IMR-90 (cell line): ENCODE results near the gene WDFY2. TPM values are rescaled to one million over a fixed set of nuclear protein-coding genes. Genes with fewer than 3 reads are reported as not detected.

Experiments
- ATAC-seq: fragments of 200-7000 bp; cut with Tn5 transposase; 2 replicates; pipeline ENCODE4 v1.9.1; 2020; ENCODE audit warnings: low read depth, mild to moderate bottlenecking, moderate library complexity
- BruUV-seq: library from RNA; stranded (reverse); fragments of 400-500 nt; replicated peaks from 2 replicates; lab custom pipeline; 2021; lab: Mats Ljungman, UMichigan
- CTCF ChIA-PET: fragments of 300-600 bp; formaldehyde crosslinking; extraction: SDS; loops from one replicate; lab custom pipeline; 2021; ENCODE audit warnings: antibody characterized with exemption; lab: Yijun Ruan, JAX
- POLR2A ChIA-PET: fragments of 300-600 bp; sonication (Branson Sonifier 250); formaldehyde crosslinking; loops from one replicate; lab custom pipeline; 2022; ENCODE audit warnings: antibody characterized with exemption; ENCODE audit not compliant: unreplicated experiment; lab: Charles Lee
- DNase-seq: peaks from one replicate; pipeline ENCODE4 v3.0.0; 2013
- H2AFZ ChIP-seq: replicated peaks from 2 replicates; pipeline ENCODE3; 2013; ENCODE audit warnings: low read length, mild to moderate bottlenecking; ENCODE audit not compliant: poor library complexity
- H2AK5ac ChIP-seq: 2 replicates; pipeline ENCODE4 v1.6.1; 2013; ENCODE audit warnings: low read depth, low read length, inconsistent platforms
- H2AK9ac ChIP-seq: replicated peaks from 2 replicates; pipeline ENCODE3; 2013; ENCODE audit warnings: mild to moderate bottlenecking, low read depth, low read length, moderate library complexity; ENCODE audit not compliant: poor library complexity
- H2BK120ac ChIP-seq: 2 replicates; pipeline ENCODE4 v1.6.1; 2013; ENCODE audit warnings: low read depth, low read length, inconsistent platforms
- H2BK15ac ChIP-seq: 3 replicates; pipeline ENCODE4 v1.6.1; 2013; ENCODE audit warnings: low read depth, low read length, inconsistent platforms
- H2BK20ac ChIP-seq: 2 replicates; pipeline ENCODE4 v1.6.1; 2013; ENCODE audit warnings: low read depth, mild to moderate bottlenecking, inconsistent platforms, low read length, moderate library complexity
- H2BK5ac ChIP-seq: 2 replicates; pipeline ENCODE4 v1.6.1; 2013; ENCODE audit warnings: mild to moderate bottlenecking, low read depth, low read length, inconsistent platforms; ENCODE audit not compliant: poor library complexity, severe bottlenecking
- H3K14ac ChIP-seq: replicated peaks from 2 replicates; pipeline ENCODE4 v1.6.1; 2013; ENCODE audit warnings: low read depth, low read length, inconsistent platforms
- H3K18ac ChIP-seq: 2 replicates; pipeline ENCODE4 v1.6.1; 2013; ENCODE audit warnings: low read depth, low read length, control low read depth
- H3K23ac ChIP-seq: 2 replicates; pipeline ENCODE4 v1.6.1; 2013; ENCODE audit warnings: low read depth, low read length, inconsistent platforms
- H3K27ac ChIP-seq: 2 replicates; pipeline ENCODE4 v1.5.1; 2013; ENCODE audit warnings: mild to moderate bottlenecking, control low read depth, low read length; ENCODE audit not compliant: insufficient read depth
- H3K27me3 ChIP-seq: 2 replicates; pipeline ENCODE4 v1.6.1; 2013; ENCODE audit warnings: low read length; ENCODE audit not compliant: control insufficient read depth, insufficient read depth
- H3K36me3 ChIP-seq: 2 replicates; pipeline ENCODE4 v1.6.1; 2013; ENCODE audit warnings: low read length, mixed read lengths; ENCODE audit not compliant: control insufficient read depth, insufficient read depth
- H3K4ac ChIP-seq: 2 replicates; pipeline ENCODE4 v1.6.1; 2013; ENCODE audit warnings: low read depth, low read length, inconsistent platforms
- H3K4me1 ChIP-seq: 2 replicates; pipeline ENCODE4 v1.6.1; 2013; ENCODE audit warnings: low read length, mixed read lengths; ENCODE audit not compliant: control insufficient read depth, insufficient read depth
- H3K4me2 ChIP-seq: 2 replicates; pipeline ENCODE4 v1.6.1; 2013; ENCODE audit warnings: low read depth, mild to moderate bottlenecking, control low read depth, low read length, moderate library complexity
- H3K4me3 ChIP-seq: 2 replicates; pipeline ENCODE4 v1.5.1; 2013; ENCODE audit warnings: low read depth, mild to moderate bottlenecking, control low read depth, low read length, moderate library complexity; ENCODE audit not compliant: insufficient read depth
- H3K56ac ChIP-seq: 2 replicates; pipeline ENCODE4 v1.6.1; 2013; ENCODE audit warnings: low read length, inconsistent platforms; ENCODE audit not compliant: insufficient read depth; ENCODE audit errors: extremely low read depth
- H3K79me1 ChIP-seq, 2 experiments: 2 replicates each; pipeline ENCODE4 v1.6.1; 2013; ENCODE audit warnings: low read length in 2 of 2, inconsistent platforms in 1 of 2, low read depth in 1 of 2
- H3K9ac ChIP-seq: 2 replicates; pipeline ENCODE4 v1.6.1; 2013; ENCODE audit warnings: low read depth, low read length, control low read depth
- H3K9me1 ChIP-seq: 2 replicates; pipeline ENCODE4 v1.6.1; 2013; ENCODE audit warnings: low read length, inconsistent platforms; ENCODE audit not compliant: insufficient read depth
- H3K9me3 ChIP-seq: 2 replicates; pipeline ENCODE4 v1.6.1; 2013; ENCODE audit warnings: low read length; ENCODE audit not compliant: control insufficient read depth, insufficient read depth
- H4K20me1 ChIP-seq: 2 replicates; pipeline ENCODE4 v1.6.1; 2013; ENCODE audit warnings: low read length, inconsistent platforms; ENCODE audit not compliant: insufficient read depth
- H4K5ac ChIP-seq: 2 replicates; pipeline ENCODE4 v1.6.1; 2013; ENCODE audit warnings: mild to moderate bottlenecking, low read depth, low read length, control low read depth
- H4K8ac ChIP-seq, 2 experiments: 2 replicates each; pipeline ENCODE4 v1.6.1; 2013; ENCODE audit warnings: low read depth in 2 of 2, low read length in 2 of 2, control low read depth in 1 of 2, inconsistent platforms in 1 of 2
- H4K91ac ChIP-seq: 2 replicates; pipeline ENCODE4 v1.6.1; 2013; ENCODE audit warnings: low read depth, low read length, inconsistent platforms; ENCODE audit not compliant: insufficient read depth
- BHLHE40 ChIP-seq: fragments of 150-350 bp; IDR thresholded peaks from 2 replicates; pipeline ENCODE4 v1.6.1; 2016; ENCODE audit warnings: mild to moderate bottlenecking, low read depth, low read length
- CEBPB ChIP-seq: IDR thresholded peaks from 2 replicates; pipeline ENCODE4 v1.6.1; 2012; ENCODE audit warnings: low read depth, low read length, improper control_type of control experiment
- CHD1 ChIP-seq: IDR thresholded peaks from 2 replicates; pipeline ENCODE4 v1.6.1; 2012; ENCODE audit warnings: low read depth, low read length, improper control_type of control experiment
- FOS ChIP-seq: fragments of 150-350 bp; IDR thresholded peaks from 2 replicates; pipeline ENCODE4 v1.6.1; 2016; ENCODE audit warnings: low read depth, low read length
- MAFK ChIP-seq: IDR thresholded peaks from 2 replicates; pipeline ENCODE4 v1.6.1; 2012; ENCODE audit warnings: low read depth, low read length, improper control_type of control experiment
- MAZ ChIP-seq: IDR thresholded peaks from 2 replicates; pipeline ENCODE4 v1.6.1; 2012; ENCODE audit warnings: low read depth, mild to moderate bottlenecking, low read length, improper control_type of control experiment, moderate library complexity, borderline replicate concordance
- MXI1 ChIP-seq: IDR thresholded peaks from 2 replicates; pipeline ENCODE4 v1.6.1; 2012; ENCODE audit warnings: low read depth, mild to moderate bottlenecking, low read length, moderate library complexity, borderline replicate concordance
- NFE2L2 ChIP-seq: fragments of 150-350 bp; IDR thresholded peaks from 2 replicates; pipeline ENCODE4 v1.6.1; 2016; ENCODE audit warnings: low read depth, mild to moderate bottlenecking, low read length
- POLR2A ChIP-seq: IDR thresholded peaks from 2 replicates; pipeline ENCODE4 v1.6.1; 2012; ENCODE audit warnings: mild to moderate bottlenecking, low read depth, low read length
- RAD21 ChIP-seq: IDR thresholded peaks from 2 replicates; pipeline ENCODE4 v1.6.1; 2012; ENCODE audit warnings: low read length, improper control_type of control experiment
- RCOR1 ChIP-seq: IDR thresholded peaks from 2 replicates; pipeline ENCODE4 v1.6.1; 2012; ENCODE audit warnings: mild to moderate bottlenecking, low read length, improper control_type of control experiment; ENCODE audit not compliant: insufficient replicate concordance
- RFX5 ChIP-seq: IDR thresholded peaks from 2 replicates; pipeline ENCODE4 v1.8.0; 2012; ENCODE audit warnings: low read depth, mild to moderate bottlenecking, low read length, moderate library complexity
- SMC3 ChIP-seq: fragments of 150-350 bp; IDR thresholded peaks from 2 replicates; pipeline ENCODE4 v1.6.1; 2016; ENCODE audit warnings: low read depth, mild to moderate bottlenecking, antibody characterized with exemption, low read length, moderate library complexity
- WGBS, 2 experiments: methylation state at CpG; one replicate each; pipeline versions ENCODE4 v1.1.5 to v1.1.7; 2013; ENCODE audit warnings: missing lambda C conversion rate in 2 of 2; ENCODE audit not compliant: insufficient read length in 1 of 2; ENCODE audit errors: extremely low coverage in 2 of 2; 5-methylcytosine and 5-hydroxymethylcytosine counted together
- dilution Hi-C: fragments of 300-500 bp; cut with HindIII; formaldehyde crosslinking; loops from one replicate; pipeline ENCODE4 v1.14.3; 2018; ENCODE audit warnings: low sequenced_read_pairs; ENCODE audit not compliant: unreplicated experiment
- in situ Hi-C: fragments of 300-500 bp; cut with MboI; formaldehyde crosslinking; loops from 3 replicates; pipeline ENCODE4 v1.14.3; 2019; ENCODE audit warnings: low sequenced_read_pairs, inconsistent platforms, mixed read lengths
- intact Hi-C: fragments of 100-400 bp; cut with micrococcal nuclease; formaldehyde crosslinking; loops from 2 replicates; pipeline ENCODE4 v1.10.0; 2022
- polyA plus RNA-seq, 3 experiments: library from polyadenylated mRNA; depleted of rRNA; stranded (reverse); fragments of >200 nt; gene quantifications; 2 replicates each; pipeline ENCODE4 v1.2.3, GENCODE V29; 2012; ENCODE audit warnings: low replicate concordance in 1 of 3
- total RNA-seq: library from RNA; depleted of rRNA; stranded (reverse); fragments of >200 nt; gene quantifications from 2 replicates; pipeline ENCODE4 v1.2.3, GENCODE V29; 2012
- TF ChIP-seq, protein P1 (sequence below): fragments of 150-350 bp; IDR thresholded peaks from 2 replicates; pipeline ENCODE4 v1.6.1; 2017; ENCODE audit warnings: mild to moderate bottlenecking, antibody characterized with exemption, low read length, low read depth

The WDFY2 gene
- total and polyA plus RNA-seq, 2 of the 4 experiments (the other 2 are of a cell fraction), result 4.3 to 5.4 TPM

DNA sequence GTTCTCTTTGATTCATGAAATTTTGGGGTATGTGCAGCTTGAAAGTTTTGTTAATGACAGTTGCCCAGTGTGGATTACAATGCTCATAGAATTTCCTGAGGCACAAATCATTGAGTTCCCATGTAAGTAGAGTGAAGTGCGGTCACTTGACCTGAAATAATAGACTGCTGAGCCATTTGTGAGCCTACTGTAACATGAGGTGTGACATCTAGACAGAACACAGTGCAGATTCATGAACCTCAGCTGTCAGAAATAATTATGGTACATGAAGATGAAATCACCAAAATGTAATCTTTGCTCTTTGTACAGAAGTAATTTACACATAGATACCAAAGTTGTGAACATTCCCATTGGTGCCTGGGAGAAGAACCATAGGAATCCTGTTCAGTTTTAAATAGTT, 135.1 kb downstream of the WDFY2 start:
- no peak for DNase-seq
- no peak overlapping the region for H4K91ac ChIP-seq
- CTCF ChIA-PET, result no interaction called here
- no peak overlapping the region for H3K18ac ChIP-seq
- H4K8ac ChIP-seq, result no peak overlapping the region
- H3K56ac ChIP-seq, result no peak overlapping the region
- H3K27ac ChIP-seq, result no peak overlapping the region
- H2BK5ac ChIP-seq, result no peak overlapping the region
- H3K4ac ChIP-seq, result no peak overlapping the region
- POLR2A ChIA-PET, result no interaction called here
- peaks cover 34 to 47% of the 10 kb centered on the region in 2 experiments for H3K79me1 ChIP-seq
- H2BK15ac ChIP-seq, result no peak overlapping the region
- no peaks in the 10 kb centered on the region for H3K27me3 ChIP-seq
- in situ Hi-C loops, result no loop called here
- peaks cover 15% of the 10 kb centered on the region for H3K9me1 ChIP-seq
- H3K4me3 ChIP-seq, result no peak overlapping the region
- H2BK120ac ChIP-seq, result no peak overlapping the region
- H2AK9ac ChIP-seq, result no peak overlapping the region
- BruUV-seq, result no TSS peak
- TF ChIP-seq NFE2L2, result no peak
- no peak for TF ChIP-seq MAZ
- TF ChIP-seq RFX5, result no peak
- no peak for TF ChIP-seq MAFK
- TF ChIP-seq FOS, result no peak
- TF ChIP-seq CHD1, result no peak
- TF ChIP-seq CEBPB, result no peak
- TF ChIP-seq RAD21, result no peak
- no peak for TF ChIP-seq POLR2A
- no peak for TF ChIP-seq MXI1
- TF ChIP-seq RCOR1, result no peak
- TF ChIP-seq BHLHE40, result no peak
- TF ChIP-seq, protein P1, sequence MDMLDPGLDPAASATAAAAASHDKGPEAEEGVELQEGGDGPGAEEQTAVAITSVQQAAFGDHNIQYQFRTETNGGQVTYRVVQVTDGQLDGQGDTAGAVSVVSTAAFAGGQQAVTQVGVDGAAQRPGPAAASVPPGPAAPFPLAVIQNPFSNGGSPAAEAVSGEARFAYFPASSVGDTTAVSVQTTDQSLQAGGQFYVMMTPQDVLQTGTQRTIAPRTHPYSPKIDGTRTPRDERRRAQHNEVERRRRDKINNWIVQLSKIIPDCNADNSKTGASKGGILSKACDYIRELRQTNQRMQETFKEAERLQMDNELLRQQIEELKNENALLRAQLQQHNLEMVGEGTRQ, result no peak
- TF ChIP-seq SMC3, result no peak
- H3K9ac ChIP-seq, result no peak overlapping the region
- no CpG with 5 or more reads among the region's 1 CpG for WGBS, 2 experiments
- peaks cover 4% of the 10 kb centered on the region for H3K4me1 ChIP-seq
- H2AK5ac ChIP-seq, result no peak overlapping the region
- no peaks in the 10 kb centered on the region for H3K9me3 ChIP-seq
- no peak overlapping the region for H2BK20ac ChIP-seq
- H2AFZ ChIP-seq, result no peak overlapping the region
- no peak overlapping the region for H3K14ac ChIP-seq
- no peak overlapping the region for H4K5ac ChIP-seq
- H3K4me2 ChIP-seq, result no peak overlapping the region
- dilution Hi-C loops, result no loop called here
- H3K36me3 ChIP-seq, result 0 out of 2 replicates have a peak, but pooled peaks cover 1% of the 10 kb centered on the region
- ATAC-seq, result no peak
- intact Hi-C loops, result no loop called here
- H4K20me1 ChIP-seq, result peaks cover 3% of the 10 kb centered on the region; the same call in 1 of the 2 replicates
- no peak overlapping the region for H3K23ac ChIP-seq
